HepG2 (cell line): Measurements from ENCODE around the gene CD320. TPM values are rescaled to one million over a fixed set of nuclear protein-coding genes. Genes with fewer than 3 reads are reported as not detected.

Source experiments
- ESRRA ChIP-seq: sonication (generic); formaldehyde crosslinking; IDR thresholded peaks from 2 replicates; pipeline ENCODE4 v1.5.1; 2020; ENCODE audit warnings: mild to moderate bottlenecking, low read depth, missing genetic modification reagents
- MTA1 ChIP-seq: sonication (generic); formaldehyde crosslinking; IDR thresholded peaks from 2 replicates; pipeline ENCODE4 v1.4.0; 2020; ENCODE audit warnings: missing genetic modification reagents, mild to moderate bottlenecking, borderline replicate concordance
- NFKBIZ ChIP-seq: IDR thresholded peaks from 2 replicates; pipeline ENCODE4 v1.6.1; 2018; ENCODE audit warnings: missing genetic modification reagents, missing compliant biosample characterization
- SAP130 ChIP-seq: IDR thresholded peaks from 2 replicates; pipeline ENCODE4 v1.6.1; 2016; ENCODE audit warnings: low read depth
- SIX1 ChIP-seq: sonication (generic); formaldehyde crosslinking; IDR thresholded peaks from 2 replicates; pipeline ENCODE4 v1.4.0; 2020; ENCODE audit warnings: missing genetic modification reagents, borderline replicate concordance
- TEAD3 ChIP-seq: optimal IDR thresholded peaks from 2 replicates; pipeline ENCODE3; 2016; ENCODE audit warnings: borderline replicate concordance
- ZNF274 ChIP-seq: sonication (generic); formaldehyde crosslinking; IDR thresholded peaks from 2 replicates; pipeline ENCODE4 v1.5.1; 2020; ENCODE audit warnings: mild to moderate bottlenecking, missing genetic modification reagents
- ZNF34 ChIP-seq: sonication (generic); formaldehyde crosslinking; IDR thresholded peaks from 2 replicates; pipeline ENCODE4 v1.4.0; 2020; ENCODE audit warnings: mild to moderate bottlenecking, missing genetic modification reagents, borderline replicate concordance
- ZNF546 ChIP-seq: sonication (generic); formaldehyde crosslinking; conservative IDR thresholded peaks from 2 replicates; pipeline ENCODE4 v1.8.1; 2023; ENCODE audit warnings: mild to moderate bottlenecking, missing genetic modification reagents
- ZNF775 ChIP-seq: sonication (generic); formaldehyde crosslinking; IDR thresholded peaks from 2 replicates; pipeline ENCODE4 v1.4.0; 2020; ENCODE audit warnings: missing genetic modification reagents, mild to moderate bottlenecking, moderate library complexity, borderline replicate concordance
- polyA plus RNA-seq, 8 experiments: library from polyadenylated mRNA; depleted of rRNA in 3 of 8; stranded (reverse) in 7 of 8; unstranded in 1 of 8; fragments of >200 nt; fragmentation: Illumina TruSeq in 4 of 8; extraction: Trizol in 4 of 8; gene quantifications; 2 replicates each; pipeline versions ENCODE4 v1.2.1 to v1.2.3, GENCODE V29; 2011 to 2016; ENCODE audit warnings: low read depth in 4 of 8, missing spikeins in 1 of 8, mixed read lengths in 1 of 8; ENCODE audit not compliant: insufficient read depth in 1 of 8
- total RNA-seq, 5 experiments: library from RNA; depleted of rRNA; stranded (reverse); fragments of >200 nt; fragmentation: Illumina TruSeq; extraction: Trizol; gene quantifications; 2 replicates each; pipeline ENCODE4 v1.2.3, GENCODE V29; 2016; ENCODE audit warnings: low read depth in 1 of 5
- TF ChIP-seq, protein P1 (sequence below): sonication (generic); formaldehyde crosslinking; IDR thresholded peaks from 2 replicates; pipeline ENCODE4 v1.4.0; 2020; ENCODE audit warnings: missing genetic modification reagents
- TF ChIP-seq, protein P2 (sequence below): sonication (generic); formaldehyde crosslinking; IDR thresholded peaks from 2 replicates; pipeline ENCODE4 v1.4.0; 2020; ENCODE audit warnings: missing genetic modification reagents
- TF ChIP-seq, protein P3 (sequence below): IDR thresholded peaks from 2 replicates; pipeline ENCODE4 v1.6.1; 2012; ENCODE audit warnings: low read depth, low read length, improper control_type of control experiment
- TF ChIP-seq, protein P4 (sequence below): sonication (generic); formaldehyde crosslinking; IDR thresholded peaks from 2 replicates; pipeline ENCODE4; 2020; ENCODE audit warnings: missing genetic modification reagents, mild to moderate bottlenecking, borderline replicate concordance
- TF ChIP-seq, protein P5 (sequence below): sonication (generic); formaldehyde crosslinking; IDR thresholded peaks from 2 replicates; pipeline ENCODE4 v1.8.1; 2022; ENCODE audit warnings: low read depth, mild to moderate bottlenecking, missing genetic modification reagents

Gene CD320
- total and polyA plus RNA-seq, 2 of the 13 experiments (the other 11 are each of a cell fraction or from before 2014, with no cell fraction given): 83.1 to 99.9 TPM

DNA sequence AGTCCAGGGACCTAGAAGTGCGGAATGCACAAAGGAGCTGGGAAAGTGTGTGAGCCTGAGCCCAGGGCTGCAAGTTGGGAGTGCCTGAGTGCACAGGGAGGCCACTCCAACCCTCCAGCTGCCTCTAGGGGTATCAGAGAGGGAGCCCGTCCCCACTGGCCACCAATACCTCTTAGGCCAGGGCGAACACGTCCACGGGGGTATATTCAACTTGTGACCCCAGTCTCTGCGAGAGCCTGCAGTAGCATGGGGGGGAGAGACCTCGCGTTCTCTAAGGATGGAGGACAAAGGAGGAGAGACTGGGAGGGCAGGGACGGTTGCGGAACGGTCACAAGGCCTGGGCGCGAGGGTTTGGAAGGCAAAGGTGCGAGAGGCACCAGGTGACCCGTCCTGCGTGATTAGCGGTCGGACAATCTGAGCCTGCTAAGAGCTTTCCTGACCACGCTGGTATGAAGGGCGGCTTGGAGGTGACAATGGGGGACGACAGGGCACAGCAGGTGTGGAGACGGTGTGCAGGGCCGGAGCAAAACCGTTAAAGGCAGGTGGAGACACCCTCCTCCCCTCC is 676 bp downstream of the CD320 start (continued):
- TF ChIP-seq, protein P1, sequence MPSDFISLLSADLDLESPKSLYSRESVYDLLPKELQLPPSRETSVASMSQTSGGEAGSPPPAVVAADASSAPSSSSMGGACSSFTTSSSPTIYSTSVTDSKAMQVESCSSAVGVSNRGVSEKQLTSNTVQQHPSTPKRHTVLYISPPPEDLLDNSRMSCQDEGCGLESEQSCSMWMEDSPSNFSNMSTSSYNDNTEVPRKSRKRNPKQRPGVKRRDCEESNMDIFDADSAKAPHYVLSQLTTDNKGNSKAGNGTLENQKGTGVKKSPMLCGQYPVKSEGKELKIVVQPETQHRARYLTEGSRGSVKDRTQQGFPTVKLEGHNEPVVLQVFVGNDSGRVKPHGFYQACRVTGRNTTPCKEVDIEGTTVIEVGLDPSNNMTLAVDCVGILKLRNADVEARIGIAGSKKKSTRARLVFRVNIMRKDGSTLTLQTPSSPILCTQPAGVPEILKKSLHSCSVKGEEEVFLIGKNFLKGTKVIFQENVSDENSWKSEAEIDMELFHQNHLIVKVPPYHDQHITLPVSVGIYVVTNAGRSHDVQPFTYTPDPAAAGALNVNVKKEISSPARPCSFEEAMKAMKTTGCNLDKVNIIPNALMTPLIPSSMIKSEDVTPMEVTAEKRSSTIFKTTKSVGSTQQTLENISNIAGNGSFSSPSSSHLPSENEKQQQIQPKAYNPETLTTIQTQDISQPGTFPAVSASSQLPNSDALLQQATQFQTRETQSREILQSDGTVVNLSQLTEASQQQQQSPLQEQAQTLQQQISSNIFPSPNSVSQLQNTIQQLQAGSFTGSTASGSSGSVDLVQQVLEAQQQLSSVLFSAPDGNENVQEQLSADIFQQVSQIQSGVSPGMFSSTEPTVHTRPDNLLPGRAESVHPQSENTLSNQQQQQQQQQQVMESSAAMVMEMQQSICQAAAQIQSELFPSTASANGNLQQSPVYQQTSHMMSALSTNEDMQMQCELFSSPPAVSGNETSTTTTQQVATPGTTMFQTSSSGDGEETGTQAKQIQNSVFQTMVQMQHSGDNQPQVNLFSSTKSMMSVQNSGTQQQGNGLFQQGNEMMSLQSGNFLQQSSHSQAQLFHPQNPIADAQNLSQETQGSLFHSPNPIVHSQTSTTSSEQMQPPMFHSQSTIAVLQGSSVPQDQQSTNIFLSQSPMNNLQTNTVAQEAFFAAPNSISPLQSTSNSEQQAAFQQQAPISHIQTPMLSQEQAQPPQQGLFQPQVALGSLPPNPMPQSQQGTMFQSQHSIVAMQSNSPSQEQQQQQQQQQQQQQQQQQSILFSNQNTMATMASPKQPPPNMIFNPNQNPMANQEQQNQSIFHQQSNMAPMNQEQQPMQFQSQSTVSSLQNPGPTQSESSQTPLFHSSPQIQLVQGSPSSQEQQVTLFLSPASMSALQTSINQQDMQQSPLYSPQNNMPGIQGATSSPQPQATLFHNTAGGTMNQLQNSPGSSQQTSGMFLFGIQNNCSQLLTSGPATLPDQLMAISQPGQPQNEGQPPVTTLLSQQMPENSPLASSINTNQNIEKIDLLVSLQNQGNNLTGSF: no peak
- no peak for TF ChIP-seq SIX1
- TF ChIP-seq ZNF34 (CRISPR knock-in tag): no peak
- TF ChIP-seq, protein P2, sequence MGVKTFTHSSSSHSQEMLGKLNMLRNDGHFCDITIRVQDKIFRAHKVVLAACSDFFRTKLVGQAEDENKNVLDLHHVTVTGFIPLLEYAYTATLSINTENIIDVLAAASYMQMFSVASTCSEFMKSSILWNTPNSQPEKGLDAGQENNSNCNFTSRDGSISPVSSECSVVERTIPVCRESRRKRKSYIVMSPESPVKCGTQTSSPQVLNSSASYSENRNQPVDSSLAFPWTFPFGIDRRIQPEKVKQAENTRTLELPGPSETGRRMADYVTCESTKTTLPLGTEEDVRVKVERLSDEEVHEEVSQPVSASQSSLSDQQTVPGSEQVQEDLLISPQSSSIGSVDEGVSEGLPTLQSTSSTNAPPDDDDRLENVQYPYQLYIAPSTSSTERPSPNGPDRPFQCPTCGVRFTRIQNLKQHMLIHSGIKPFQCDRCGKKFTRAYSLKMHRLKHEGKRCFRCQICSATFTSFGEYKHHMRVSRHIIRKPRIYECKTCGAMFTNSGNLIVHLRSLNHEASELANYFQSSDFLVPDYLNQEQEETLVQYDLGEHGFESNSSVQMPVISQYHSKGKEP: no peak
- no peak for TF ChIP-seq SAP130 (CRISPR knock-in tag)
- TF ChIP-seq, protein P3, sequence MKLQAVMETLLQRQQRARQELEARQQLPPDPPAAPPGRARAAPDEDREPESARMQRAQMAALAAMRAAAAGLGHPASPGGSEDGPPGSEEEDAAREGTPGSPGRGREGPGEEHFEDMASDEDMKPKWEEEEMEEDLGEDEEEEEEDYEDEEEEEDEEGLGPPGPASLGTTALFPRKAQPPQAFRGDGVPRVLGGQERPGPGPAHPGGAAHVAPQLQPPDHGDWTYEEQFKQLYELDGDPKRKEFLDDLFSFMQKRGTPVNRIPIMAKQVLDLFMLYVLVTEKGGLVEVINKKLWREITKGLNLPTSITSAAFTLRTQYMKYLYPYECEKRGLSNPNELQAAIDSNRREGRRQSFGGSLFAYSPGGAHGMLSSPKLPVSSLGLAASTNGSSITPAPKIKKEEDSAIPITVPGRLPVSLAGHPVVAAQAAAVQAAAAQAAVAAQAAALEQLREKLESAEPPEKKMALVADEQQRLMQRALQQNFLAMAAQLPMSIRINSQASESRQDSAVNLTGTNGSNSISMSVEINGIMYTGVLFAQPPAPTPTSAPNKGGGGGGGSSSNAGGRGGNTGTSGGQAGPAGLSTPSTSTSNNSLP: no peak
- no peak for TF ChIP-seq TEAD3
- no peak for TF ChIP-seq ZNF775 (CRISPR knock-in tag)
- TF ChIP-seq, protein P4, sequence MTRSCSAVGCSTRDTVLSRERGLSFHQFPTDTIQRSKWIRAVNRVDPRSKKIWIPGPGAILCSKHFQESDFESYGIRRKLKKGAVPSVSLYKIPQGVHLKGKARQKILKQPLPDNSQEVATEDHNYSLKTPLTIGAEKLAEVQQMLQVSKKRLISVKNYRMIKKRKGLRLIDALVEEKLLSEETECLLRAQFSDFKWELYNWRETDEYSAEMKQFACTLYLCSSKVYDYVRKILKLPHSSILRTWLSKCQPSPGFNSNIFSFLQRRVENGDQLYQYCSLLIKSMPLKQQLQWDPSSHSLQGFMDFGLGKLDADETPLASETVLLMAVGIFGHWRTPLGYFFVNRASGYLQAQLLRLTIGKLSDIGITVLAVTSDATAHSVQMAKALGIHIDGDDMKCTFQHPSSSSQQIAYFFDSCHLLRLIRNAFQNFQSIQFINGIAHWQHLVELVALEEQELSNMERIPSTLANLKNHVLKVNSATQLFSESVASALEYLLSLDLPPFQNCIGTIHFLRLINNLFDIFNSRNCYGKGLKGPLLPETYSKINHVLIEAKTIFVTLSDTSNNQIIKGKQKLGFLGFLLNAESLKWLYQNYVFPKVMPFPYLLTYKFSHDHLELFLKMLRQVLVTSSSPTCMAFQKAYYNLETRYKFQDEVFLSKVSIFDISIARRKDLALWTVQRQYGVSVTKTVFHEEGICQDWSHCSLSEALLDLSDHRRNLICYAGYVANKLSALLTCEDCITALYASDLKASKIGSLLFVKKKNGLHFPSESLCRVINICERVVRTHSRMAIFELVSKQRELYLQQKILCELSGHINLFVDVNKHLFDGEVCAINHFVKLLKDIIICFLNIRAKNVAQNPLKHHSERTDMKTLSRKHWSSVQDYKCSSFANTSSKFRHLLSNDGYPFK (CRISPR knock-in tag): no peak; the same call in 1 of the 2 replicates
- no peak for TF ChIP-seq ZNF274
- no peak for TF ChIP-seq ZNF546 (CRISPR knock-in tag)
- no peak for TF ChIP-seq NFKBIZ (CRISPR knock-in tag)
- TF ChIP-seq ESRRA: no peak
- TF ChIP-seq MTA1 (CRISPR knock-in tag): no peak
- TF ChIP-seq, protein P5, sequence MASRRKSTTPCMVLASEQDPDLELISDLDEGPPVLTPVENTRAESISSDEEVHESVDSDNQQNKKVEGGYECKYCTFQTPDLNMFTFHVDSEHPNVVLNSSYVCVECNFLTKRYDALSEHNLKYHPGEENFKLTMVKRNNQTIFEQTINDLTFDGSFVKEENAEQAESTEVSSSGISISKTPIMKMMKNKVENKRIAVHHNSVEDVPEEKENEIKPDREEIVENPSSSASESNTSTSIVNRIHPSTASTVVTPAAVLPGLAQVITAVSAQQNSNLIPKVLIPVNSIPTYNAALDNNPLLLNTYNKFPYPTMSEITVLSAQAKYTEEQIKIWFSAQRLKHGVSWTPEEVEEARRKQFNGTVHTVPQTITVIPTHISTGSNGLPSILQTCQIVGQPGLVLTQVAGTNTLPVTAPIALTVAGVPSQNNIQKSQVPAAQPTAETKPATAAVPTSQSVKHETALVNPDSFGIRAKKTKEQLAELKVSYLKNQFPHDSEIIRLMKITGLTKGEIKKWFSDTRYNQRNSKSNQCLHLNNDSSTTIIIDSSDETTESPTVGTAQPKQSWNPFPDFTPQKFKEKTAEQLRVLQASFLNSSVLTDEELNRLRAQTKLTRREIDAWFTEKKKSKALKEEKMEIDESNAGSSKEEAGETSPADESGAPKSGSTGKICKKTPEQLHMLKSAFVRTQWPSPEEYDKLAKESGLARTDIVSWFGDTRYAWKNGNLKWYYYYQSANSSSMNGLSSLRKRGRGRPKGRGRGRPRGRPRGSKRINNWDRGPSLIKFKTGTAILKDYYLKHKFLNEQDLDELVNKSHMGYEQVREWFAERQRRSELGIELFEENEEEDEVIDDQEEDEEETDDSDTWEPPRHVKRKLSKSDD (CRISPR knock-in tag): no peak
